HepG2 (cell line): ENCODE results near the gene UBAC2. TPM values are rescaled to one million over a fixed set of nuclear protein-coding genes. Genes with fewer than 3 reads are reported as not detected.

ENCODE experiments used
- ATAC-seq: fragments of 200-7000 bp; cut with Tn5 transposase; 3 replicates; pipeline ENCODE4 v1.9.1; 2020; ENCODE audit warnings: mild to moderate bottlenecking, moderate library complexity
- BruUV-seq: library from RNA; stranded (reverse); fragments of 400-500 nt; replicated peaks from 2 replicates; lab custom pipeline; 2021; lab: Mats Ljungman, UMichigan
- CTCF ChIA-PET: fragments of 300-600 bp; formaldehyde crosslinking; extraction: SDS; loops from one replicate; lab custom pipeline; 2021; ENCODE audit warnings: low total read pairs, inconsistent platforms, low intra/inter-chr PET ratio; lab: Yijun Ruan, JAX
- POLR2A ChIA-PET: fragments of 350-600 bp; sonication (Branson Sonifier 250); formaldehyde crosslinking; loops from one replicate; lab custom pipeline; 2020; ENCODE audit warnings: antibody characterized with exemption, inconsistent platforms; lab: Yijun Ruan, JAX
- DNase-seq: peaks from one replicate; pipeline ENCODE4 v3.0.0-alpha.2; 2015; ENCODE audit warnings: low spot score
- FAIRE-seq: peaks from 3 replicates; lab custom pipeline; 2011; peaks lifted over from hg19 to GRCh38; lab: Jason Lieb, UNC
- H2AFZ ChIP-seq: one replicate; pipeline ENCODE4 v1.6.1; 2011; ENCODE audit warnings: low read length, inconsistent platforms
- H3K27ac ChIP-seq: fragments of 300-600 bp; 3 replicates; pipeline ENCODE4 v1.8.0; 2011; ENCODE audit warnings: mixed run types, mild to moderate bottlenecking, mixed read lengths, low read length, inconsistent platforms; ENCODE audit not compliant: insufficient read depth; ENCODE audit errors: extremely low read length
- H3K27me3 ChIP-seq, 2 experiments: fragments of 200-600 bp in 1 of 2; 2 replicates in 1 of 2; 3 replicates in 1 of 2; pipeline versions ENCODE4 v1.6.0 to v1.8.0; 2011; ENCODE audit warnings: low read length in 2 of 2, mild to moderate bottlenecking in 2 of 2, moderate library complexity in 2 of 2, inconsistent platforms in 1 of 2; ENCODE audit not compliant: insufficient read depth in 2 of 2, control insufficient read depth in 1 of 2
- H3K36me3 ChIP-seq, 2 experiments: fragments of 200-600 bp in 1 of 2; replicated peaks in 1 of 2; 2 replicates in 1 of 2; 3 replicates in 1 of 2; pipeline versions ENCODE4 v1.5.1 to v1.8.0; 2011; ENCODE audit warnings: low read length in 2 of 2, inconsistent platforms in 1 of 2; ENCODE audit not compliant: insufficient read depth in 2 of 2, control insufficient read depth in 1 of 2
- H3K4me1 ChIP-seq: 2 replicates; pipeline ENCODE4 v1.5.1; 2012; ENCODE audit warnings: low read length, inconsistent platforms; ENCODE audit not compliant: insufficient read depth
- H3K4me2 ChIP-seq: 2 replicates; pipeline ENCODE4 v1.6.0; 2011; ENCODE audit warnings: low read depth, low read length, inconsistent platforms
- H3K4me3 ChIP-seq, 3 experiments: fragments of 200-600 bp in 1 of 3; sonication (generic), shearing (Covaris generic) in 1 of 3; replicated peaks in 1 of 3; 2 replicates each; pipeline ENCODE4 v1.5.1; 2011 to 2016; ENCODE audit warnings: low read length in 3 of 3, inconsistent platforms in 2 of 3, low read depth in 2 of 3, mild to moderate bottlenecking in 2 of 3, control low read depth in 1 of 3, mixed read lengths in 1 of 3; ENCODE audit not compliant: insufficient read depth in 1 of 3
- H3K79me2 ChIP-seq: one replicate; pipeline ENCODE4 v1.6.1; 2011; ENCODE audit warnings: low read length, inconsistent platforms; ENCODE audit not compliant: insufficient read depth
- H3K9ac ChIP-seq: 2 replicates; pipeline ENCODE4 v1.6.0; 2011; ENCODE audit warnings: mild to moderate bottlenecking, low read depth, low read length, inconsistent platforms; ENCODE audit not compliant: insufficient read depth
- H3K9me3 ChIP-seq: 2 replicates; pipeline ENCODE4 v1.5.1; 2012; ENCODE audit warnings: mild to moderate bottlenecking, low read length
- H4K20me1 ChIP-seq: 2 replicates; pipeline ENCODE4 v1.6.0; 2011; ENCODE audit warnings: inconsistent platforms, mild to moderate bottlenecking, low read length, moderate library complexity; ENCODE audit not compliant: insufficient read depth
- CTCF ChIP-seq: sonication (generic); formaldehyde crosslinking; IDR thresholded peaks from 2 replicates; pipeline ENCODE4 v1.5.0; 2020; ENCODE audit warnings: mild to moderate bottlenecking, missing genetic modification reagents, moderate library complexity
- ELF3 ChIP-seq: IDR thresholded peaks from 2 replicates; pipeline ENCODE4 v1.6.1; 2016; ENCODE audit warnings: missing genetic modification reagents, missing compliant biosample characterization
- FUBP1 ChIP-seq: sonication (generic); formaldehyde crosslinking; IDR thresholded peaks from 2 replicates; pipeline ENCODE4 v1.5.1; 2020; ENCODE audit warnings: missing genetic modification reagents, mild to moderate bottlenecking, borderline replicate concordance
- HNRNPH1 ChIP-seq: fragments of 200-400 bp; formaldehyde crosslinking; optimal IDR thresholded peaks from 2 replicates; pipeline ENCODE3; 2017; ENCODE audit warnings: mild to moderate bottlenecking, low read depth, low read length
- HNRNPK ChIP-seq: fragments of 200-400 bp; formaldehyde crosslinking; IDR thresholded peaks from 2 replicates; pipeline ENCODE4 v1.6.1; 2018; ENCODE audit warnings: low read length, low read depth, moderate library complexity, mild to moderate bottlenecking; ENCODE audit not compliant: poor library complexity, severe bottlenecking
- PAF1 ChIP-seq: IDR thresholded peaks from 2 replicates; pipeline ENCODE4 v1.6.1; 2016; ENCODE audit warnings: missing genetic modification reagents, missing compliant biosample characterization
- PHF5A ChIP-seq: IDR thresholded peaks from one replicate; pipeline ENCODE4 v1.6.1; 2018; ENCODE audit warnings: low read depth, missing genetic modification reagents; ENCODE audit not compliant: unreplicated experiment
- POLR2AphosphoS5 ChIP-seq: IDR thresholded peaks from 2 replicates; pipeline ENCODE4 v1.6.1; 2012; ENCODE audit warnings: low read depth, low read length
- RORA ChIP-seq: sonication (generic); formaldehyde crosslinking; IDR thresholded peaks from 2 replicates; pipeline ENCODE4 v1.5.0; 2020; ENCODE audit warnings: mild to moderate bottlenecking, missing genetic modification reagents, moderate library complexity
- SMC3 ChIP-seq: IDR thresholded peaks from 2 replicates; pipeline ENCODE4 v1.6.1; 2011; ENCODE audit warnings: low read length, improper control_type of control experiment
- SMYD3 ChIP-seq: sonication (generic); formaldehyde crosslinking; IDR thresholded peaks from 2 replicates; pipeline ENCODE4 v1.8.1; 2023; ENCODE audit warnings: mild to moderate bottlenecking, missing genetic modification reagents
- STAG1 ChIP-seq: sonication (generic); formaldehyde crosslinking; IDR thresholded peaks from 2 replicates; pipeline ENCODE4 v1.4.0; 2020; ENCODE audit warnings: missing genetic modification reagents
- TARDBP ChIP-seq: sonication (generic); formaldehyde crosslinking; IDR thresholded peaks from 2 replicates; pipeline ENCODE4 v1.8.0; 2022; ENCODE audit warnings: mild to moderate bottlenecking, missing genetic modification reagents
- TERF1 ChIP-seq: sonication (generic); formaldehyde crosslinking; IDR thresholded peaks from 2 replicates; pipeline ENCODE4 v1.8.0; 2022; ENCODE audit warnings: mild to moderate bottlenecking, missing genetic modification reagents, moderate library complexity
- THYN1 ChIP-seq: sonication (generic); formaldehyde crosslinking; IDR thresholded peaks from 2 replicates; pipeline ENCODE4 v1.8.1; 2023; ENCODE audit warnings: low read depth, mild to moderate bottlenecking, moderate library complexity, missing genetic modification reagents, borderline replicate concordance
- ZNF639 ChIP-seq: conservative IDR thresholded peaks from 2 replicates; pipeline ENCODE4 v1.6.1; 2018; ENCODE audit warnings: missing genetic modification reagents
- WGBS: methylation state at CpG from one replicate; pipeline ENCODE4 v1.1.6; 2017; ENCODE audit warnings: low lambda C conversion rate; 5-methylcytosine and 5-hydroxymethylcytosine counted together
- in situ Hi-C: cut with HindIII; loops from 2 replicates; pipeline ENCODE4 v1.10.0; 2017; ENCODE audit warnings: low pct_unique_long_range_greater_than_20kb; ENCODE audit not compliant: extremely low pct_ligation_motif_present
- intact Hi-C: fragments of 100-400 bp; cut with micrococcal nuclease; formaldehyde crosslinking; loops from one replicate; pipeline ENCODE4 v1.10.0; 2022; ENCODE audit not compliant: unreplicated experiment
- polyA plus RNA-seq, 8 experiments: library from polyadenylated mRNA; depleted of rRNA in 3 of 8; stranded (reverse) in 7 of 8; unstranded in 1 of 8; fragments of >200 nt; fragmentation: Illumina TruSeq in 4 of 8; extraction: Trizol in 4 of 8; gene quantifications; 2 replicates each; pipeline versions ENCODE4 v1.2.1 to v1.2.3, GENCODE V29; 2011 to 2016; ENCODE audit warnings: low read depth in 4 of 8, missing spikeins in 1 of 8, mixed read lengths in 1 of 8; ENCODE audit not compliant: insufficient read depth in 1 of 8
- total RNA-seq, 5 experiments: library from RNA; depleted of rRNA; stranded (reverse); fragments of >200 nt; fragmentation: Illumina TruSeq; extraction: Trizol; gene quantifications; 2 replicates each; pipeline ENCODE4 v1.2.3, GENCODE V29; 2016; ENCODE audit warnings: low read depth in 1 of 5
- TF ChIP-seq, protein P1 (sequence below): IDR thresholded peaks from 2 replicates; pipeline ENCODE4 v1.6.1; 2016; ENCODE audit warnings: control low read depth

The UBAC2 gene
- total and polyA plus RNA-seq, 2 of the 13 experiments (the other 11 are each of a cell fraction or from before 2014, with no cell fraction given), result 61.3 to 80.8 TPM

DNA sequence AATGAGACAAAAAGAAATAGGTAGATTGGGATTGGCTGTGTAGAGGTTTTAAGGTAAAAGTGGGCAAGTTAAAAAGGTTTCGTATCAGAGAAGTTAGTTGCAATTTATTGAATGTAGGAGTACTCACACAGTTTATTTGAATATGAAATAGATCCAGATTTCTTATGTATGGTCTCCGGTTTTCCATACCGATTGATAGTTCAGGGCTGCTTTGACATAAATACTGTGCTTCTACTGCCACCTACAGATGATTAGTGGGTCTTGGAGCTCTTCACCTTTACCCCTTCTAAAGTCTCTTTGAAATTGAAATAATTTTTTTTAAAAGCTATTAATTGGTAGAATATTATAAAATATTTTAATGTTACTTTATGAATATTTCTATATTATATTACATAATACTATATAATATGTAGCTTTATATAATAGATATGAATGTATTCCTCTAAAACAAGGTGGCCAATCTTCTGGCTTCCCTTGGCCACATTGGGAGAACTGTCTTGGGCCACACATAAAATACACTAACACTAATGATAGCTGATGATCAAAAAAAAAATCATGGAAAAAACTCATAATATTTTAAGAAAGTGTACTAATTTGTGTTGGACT is 65.3 kb downstream of the UBAC2 start:
- 63% methylated on average over 3 of the region's 3 CpGs for WGBS
- POLR2A ChIA-PET, result interaction anchor here (1.0 kb wide), 1 partner anchor 66 kb away, joined by 3 read pairs; the partner anchor contains the start of gene UBAC2
- intact Hi-C loops, result loop anchor here (1.0 kb wide), 2 partner anchors 70 to 90 kb away; no protein-coding TSS in a partner anchor
- Histone ChIP-seq H3K4me3 (no peak overlapping the region), H3K9ac (no peak overlapping the region), H3K4me1 (peaks cover 16% of the 10 kb centered on the region), H3K79me2 (no peaks in the 10 kb centered on the region), H3K36me3 (peaks cover 0 to 10% of the 10 kb centered on the region in 2 experiments; a peak in 3 of 5 replicates), H3K4me2 (no peak overlapping the region), H2AFZ (no peak overlapping the region), H3K27me3 (no peaks in the 10 kb centered on the region), H3K9me3 (no peaks in the 10 kb centered on the region), H4K20me1 (0 out of 2 replicates have a peak, but pooled peaks cover 5% of the 10 kb centered on the region), H3K27ac (no peak overlapping the region)
- ATAC-seq (peak; percentile 46; the same call in 1 of the 3 replicates), DNase-seq (peak; percentile 46), FAIRE-seq (no peak)
- in situ Hi-C loops, result loop anchor here (10.0 kb wide), 1 partner anchor 169 kb away; no protein-coding TSS in a partner anchor
- no TSS peak for BruUV-seq
- CTCF ChIA-PET, result interaction anchor here (0.9 to 4.0 kb wide), 3 partner anchors 65 to 89 kb away, joined by 4 to 22 read pairs (median 5); partner anchors contain the start of gene UBAC2
- TF ChIP-seq HNRNPH1 (no peak), THYN1 (CRISPR knock-in tag) (no peak), PHF5A (CRISPR knock-in tag) (no peak), ZNF639 (CRISPR knock-in tag) (no peak), CTCF (CRISPR knock-in tag) (peak; percentile 60), PAF1 (CRISPR knock-in tag) (no peak), ELF3 (CRISPR knock-in tag) (no peak), SMYD3 (CRISPR knock-in tag) (no peak), HNRNPK (no peak), TARDBP (CRISPR knock-in tag) (no peak), STAG1 (peak; percentile 65), FUBP1 (CRISPR knock-in tag) (no peak), TERF1 (CRISPR knock-in tag) (no peak), RORA (CRISPR knock-in tag) (no peak), SMC3 (peak; percentile 29; the same call in 1 of the 2 replicates), POLR2AphosphoS5 (no peak)
- TF ChIP-seq, protein P1, sequence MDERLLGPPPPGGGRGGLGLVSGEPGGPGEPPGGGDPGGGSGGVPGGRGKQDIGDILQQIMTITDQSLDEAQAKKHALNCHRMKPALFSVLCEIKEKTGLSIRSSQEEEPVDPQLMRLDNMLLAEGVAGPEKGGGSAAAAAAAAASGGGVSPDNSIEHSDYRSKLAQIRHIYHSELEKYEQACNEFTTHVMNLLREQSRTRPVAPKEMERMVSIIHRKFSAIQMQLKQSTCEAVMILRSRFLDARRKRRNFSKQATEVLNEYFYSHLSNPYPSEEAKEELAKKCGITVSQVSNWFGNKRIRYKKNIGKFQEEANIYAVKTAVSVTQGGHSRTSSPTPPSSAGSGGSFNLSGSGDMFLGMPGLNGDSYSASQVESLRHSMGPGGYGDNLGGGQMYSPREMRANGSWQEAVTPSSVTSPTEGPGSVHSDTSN, result no peak
